NCI-H748 treated with DMSO at 0.1 percent for 48 hours (cell line): ENCODE results near the gene B4GAT1.
A peak's percentile ranks its signal among the peaks of the same experiment; 100 is the strongest.

Source experiments
- DNase-seq: peaks from one replicate; lab custom pipeline; 2025; lab: John Stamatoyannopoulos, UW

Gene B4GAT1

DNA sequence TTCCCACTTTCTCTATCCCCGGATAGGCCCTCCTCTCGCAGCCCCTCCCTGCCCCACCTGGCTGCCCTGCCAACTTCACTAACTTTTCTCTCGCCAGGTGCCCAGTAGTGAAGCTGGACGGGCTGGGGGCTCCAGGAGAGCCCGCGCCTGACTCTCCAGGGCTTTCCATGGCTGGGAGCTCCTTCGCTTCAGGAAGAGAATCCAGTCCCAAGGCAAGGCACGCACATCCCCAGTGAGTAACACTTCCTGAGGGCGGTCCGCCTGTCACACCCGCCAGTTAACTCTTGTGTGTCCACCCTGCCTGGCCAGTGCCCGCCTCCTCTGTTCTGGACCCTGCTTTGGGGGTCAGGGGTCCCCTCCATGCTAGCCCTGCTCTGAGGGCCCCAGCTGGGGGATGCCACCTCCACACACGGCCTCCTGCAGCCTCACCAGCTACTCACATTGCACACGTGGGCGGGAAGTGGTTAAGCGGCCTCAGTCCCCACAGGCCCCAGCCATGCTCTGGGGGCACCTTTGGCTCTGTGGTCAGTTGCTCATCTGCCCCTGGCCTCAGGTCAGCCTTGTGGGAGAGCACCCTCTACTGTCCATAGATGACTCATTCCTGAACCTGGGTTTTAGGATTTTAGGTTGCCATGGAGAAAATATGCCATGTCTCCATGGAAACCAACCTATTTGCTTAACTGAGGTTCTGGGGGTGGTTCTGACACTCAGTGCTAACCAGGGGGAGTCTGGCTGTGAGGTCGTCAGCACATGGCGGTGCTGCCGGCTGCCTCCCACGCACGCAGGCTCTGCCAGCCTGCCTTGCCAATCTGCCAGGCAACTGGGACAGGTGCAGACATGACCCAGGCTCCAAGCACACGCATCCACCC, 11.0 kb downstream of the B4GAT1 start, which contains the start of gene RIN1:
Gene RIN1, minus strand, starts transcription at position 201 of the 869 bp plus-strand sequence. Its CDS starts 32 bp downstream, at position 169.
- no peak for DNase-seq

DNA sequence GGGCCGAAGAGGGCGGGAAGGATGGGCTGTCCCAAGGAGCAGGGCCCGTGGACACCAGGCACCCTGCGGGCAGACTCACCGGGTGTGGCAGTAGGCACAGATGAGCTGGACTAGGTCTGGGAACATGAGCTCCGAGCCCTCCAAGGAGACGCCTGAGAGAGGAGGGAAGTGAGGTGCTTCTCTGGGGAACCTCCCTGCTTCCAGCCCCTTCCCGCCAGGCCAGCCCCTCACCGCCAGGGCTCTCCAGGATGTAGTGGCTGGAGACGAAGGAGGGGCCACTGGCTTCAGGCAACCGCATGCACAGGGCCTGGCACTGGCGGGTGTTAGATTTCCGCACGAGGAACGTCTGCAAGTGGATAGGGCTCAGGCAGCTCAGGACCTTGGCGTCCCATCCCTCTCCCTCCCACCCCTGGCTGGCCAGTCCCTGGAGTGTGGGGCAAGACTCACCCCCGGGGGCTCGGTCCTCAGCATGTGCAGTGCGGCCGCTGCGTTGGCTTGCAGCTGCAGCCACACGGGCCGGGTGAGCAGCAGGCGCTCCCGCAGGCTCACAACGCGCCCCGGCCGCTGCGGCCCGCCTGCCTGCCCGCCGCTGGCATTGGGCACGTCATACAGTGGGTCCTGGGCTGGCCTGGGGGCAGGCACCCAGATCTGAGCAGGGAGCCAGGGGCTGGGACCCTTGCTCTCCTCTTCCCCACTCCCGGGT, 11.7 kb downstream of the B4GAT1 start:
- DNase-seq: no peak

- DNase-seq: no peak
Observed at GRCh38 chr11:66334605-66335442, 12.6 kb downstream of the B4GAT1 start.

DNA sequence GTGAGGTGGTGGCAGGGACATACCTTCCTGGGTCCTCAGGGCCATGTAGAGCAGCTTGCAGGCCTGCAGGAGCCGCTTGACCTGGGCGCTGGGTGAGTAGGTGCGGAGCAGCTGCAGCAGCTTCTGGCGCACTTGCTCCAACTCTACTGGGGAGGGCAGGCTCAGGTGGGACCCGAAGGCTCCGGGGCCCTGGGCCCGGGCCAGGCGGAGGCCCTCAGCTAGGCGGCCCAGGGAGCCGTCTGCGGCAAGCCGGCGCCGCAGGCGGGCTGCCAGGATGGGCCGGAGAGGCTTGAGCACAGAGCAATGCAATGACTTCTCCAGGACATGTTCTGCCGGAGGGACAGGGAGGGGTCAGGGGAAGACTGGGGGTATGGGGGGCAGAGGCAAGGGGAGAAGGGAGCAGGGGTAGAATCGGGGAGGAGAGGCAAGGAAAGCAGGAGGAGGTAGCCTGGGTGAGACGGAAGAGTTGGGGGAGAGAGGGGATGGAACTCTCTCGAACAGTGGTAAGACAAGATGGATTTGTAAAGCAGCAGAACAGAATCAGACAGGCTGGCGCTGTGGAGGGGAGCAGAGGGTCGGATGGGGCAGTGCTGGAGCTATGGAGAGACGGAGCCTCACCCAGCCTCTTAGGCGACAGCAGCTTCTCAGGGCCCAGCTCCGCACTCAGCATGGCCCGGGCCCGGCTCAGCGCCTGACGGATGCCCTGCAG, 13.4 kb downstream of the B4GAT1 start:
- DNase-seq: no peak

DNA sequence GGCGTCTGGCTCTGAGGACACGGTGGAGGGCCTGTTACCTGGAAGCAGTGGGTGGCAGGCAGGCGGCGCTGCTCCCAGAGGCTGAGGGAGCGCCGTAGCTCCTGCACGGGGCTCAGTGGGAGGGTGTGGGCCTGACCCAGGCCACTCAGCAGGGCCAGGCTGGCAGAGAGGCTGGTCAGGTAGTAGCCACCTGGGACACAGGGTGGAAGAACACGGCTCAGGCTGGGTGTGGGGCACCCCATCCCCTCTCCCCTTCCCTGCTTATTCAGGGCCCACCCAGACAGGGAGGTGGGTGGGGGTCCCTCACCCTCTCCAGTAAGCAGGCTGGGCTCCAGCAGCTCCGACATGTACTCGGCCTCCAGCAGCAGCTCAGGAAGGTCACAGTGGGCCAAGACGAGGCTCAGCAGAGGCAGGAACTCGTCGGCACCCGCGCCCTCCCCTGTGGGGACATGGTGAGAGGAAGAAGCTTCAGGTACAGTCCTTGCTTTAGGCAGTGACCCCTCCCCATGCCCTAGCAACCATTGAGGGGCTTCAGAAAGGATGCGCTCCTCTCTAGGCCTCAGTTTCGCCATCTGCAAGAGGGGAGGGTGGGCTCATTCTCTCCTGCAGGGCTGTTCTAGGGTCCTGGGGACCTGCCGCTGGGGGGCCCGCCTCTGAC, 14.1 kb downstream of the B4GAT1 start:
- DNase-seq: no peak

DNA sequence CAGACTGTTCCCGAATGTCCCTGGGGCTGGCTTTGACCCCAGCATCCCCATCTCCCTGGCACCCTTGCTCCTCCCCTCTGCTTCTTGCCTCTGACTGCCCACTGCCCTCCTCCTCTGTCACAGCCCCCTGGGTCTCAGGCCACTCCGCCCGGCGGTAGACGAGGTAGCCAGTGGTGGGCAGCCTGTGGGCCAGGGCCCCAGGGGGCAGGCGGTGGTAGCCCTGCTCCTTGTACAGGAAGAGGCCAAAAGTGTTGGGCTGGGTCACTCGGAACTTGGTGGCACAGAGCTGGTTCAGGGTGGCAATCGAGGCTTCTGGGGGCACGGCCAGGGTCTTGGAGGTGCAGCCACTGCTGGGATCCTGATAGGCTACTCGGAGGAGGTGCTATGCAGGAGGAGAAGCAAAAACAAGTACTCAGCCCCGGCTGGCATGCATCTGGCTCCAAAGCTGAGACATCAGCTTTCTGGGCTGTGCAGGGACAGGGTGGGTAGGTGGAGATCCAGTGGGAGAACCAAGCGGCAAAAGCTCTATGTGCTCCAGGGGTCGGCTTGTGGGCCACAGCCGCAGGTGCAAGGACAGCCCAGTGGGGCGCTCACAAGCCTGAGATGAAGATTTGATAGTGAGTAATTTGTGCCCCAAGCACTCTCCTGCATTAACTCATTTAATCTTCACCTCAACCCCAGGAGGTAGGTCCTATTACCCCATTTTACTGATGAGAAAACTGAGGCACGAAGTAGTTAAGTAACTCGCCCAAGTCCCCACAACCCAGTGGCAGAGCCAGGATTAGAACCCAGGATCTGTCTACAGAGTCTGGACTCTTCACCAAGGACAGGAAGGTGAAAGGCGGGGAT, 14.8 kb downstream of the B4GAT1 start:
- no peak for DNase-seq

DNA sequence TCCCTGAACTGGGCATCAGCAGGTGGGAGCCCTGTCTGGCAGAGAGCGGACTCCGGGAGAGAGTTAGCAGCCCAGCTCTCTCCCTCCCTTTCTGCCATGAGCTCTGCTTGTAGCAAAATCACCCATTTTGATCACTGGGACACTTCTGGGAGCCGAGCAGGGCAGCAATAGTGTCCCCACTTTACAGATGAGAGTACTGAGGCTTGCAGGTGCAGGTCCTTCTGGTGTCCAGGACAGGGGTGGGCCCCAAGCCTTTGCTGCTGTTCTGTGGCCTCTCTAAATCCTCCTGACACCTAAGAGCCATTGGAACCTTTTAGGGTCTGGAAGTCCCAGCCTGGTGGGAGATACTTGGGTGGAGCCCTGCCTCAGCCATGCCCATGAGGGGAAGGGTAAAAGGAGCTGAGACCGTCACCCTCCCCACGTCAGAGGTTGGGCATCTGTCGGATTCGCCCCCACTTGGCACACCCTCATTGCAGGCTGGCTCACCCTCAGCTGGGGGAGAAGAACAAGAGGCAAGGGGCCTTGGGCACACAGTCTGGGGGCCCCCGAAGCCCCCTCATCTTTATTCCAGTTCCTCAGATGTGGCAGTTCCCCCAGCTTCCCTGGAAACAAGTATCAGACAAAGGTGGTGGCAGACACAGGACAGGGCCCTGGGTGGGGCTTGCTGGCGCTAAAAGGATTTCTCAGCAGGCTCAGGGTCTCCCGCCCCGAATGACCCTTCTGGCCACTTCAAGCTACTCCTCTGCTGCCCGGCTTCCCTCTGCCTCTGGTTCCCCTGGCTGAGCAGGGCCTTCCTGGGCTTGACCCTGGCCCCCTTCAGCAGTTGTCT, 15.7 kb downstream of the B4GAT1 start:
- DNase-seq: no peak

DNA sequence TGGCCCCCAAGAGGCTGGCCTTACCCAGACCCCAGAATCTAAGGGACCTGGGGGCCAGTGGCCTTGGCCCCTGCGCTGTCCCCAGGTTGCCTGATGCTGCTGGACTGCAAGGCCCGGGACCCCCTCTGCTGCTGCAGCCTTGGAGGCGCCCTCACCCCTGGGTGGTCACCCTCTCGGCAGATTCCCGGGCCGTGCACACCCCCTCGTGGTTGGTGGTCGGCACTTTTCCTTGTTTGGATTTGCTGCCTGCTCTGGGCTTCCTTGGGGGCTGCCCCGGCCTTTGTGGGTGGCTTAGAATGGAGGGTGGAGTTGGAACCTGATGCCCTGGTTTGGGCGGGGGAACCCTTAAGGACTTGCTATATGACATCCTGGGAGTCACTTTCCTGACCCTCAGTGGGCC, 16.5 kb downstream of the B4GAT1 start:
- no peak for DNase-seq

GRCh38 chr11:66329165-66329673, 18.2 kb downstream of the B4GAT1 start:
- DNase-seq: no peak

- DNase-seq: peak; percentile 34
Observed at GRCh38 chr11:66328302-66329144, 18.9 kb downstream of the B4GAT1 start.

DNA sequence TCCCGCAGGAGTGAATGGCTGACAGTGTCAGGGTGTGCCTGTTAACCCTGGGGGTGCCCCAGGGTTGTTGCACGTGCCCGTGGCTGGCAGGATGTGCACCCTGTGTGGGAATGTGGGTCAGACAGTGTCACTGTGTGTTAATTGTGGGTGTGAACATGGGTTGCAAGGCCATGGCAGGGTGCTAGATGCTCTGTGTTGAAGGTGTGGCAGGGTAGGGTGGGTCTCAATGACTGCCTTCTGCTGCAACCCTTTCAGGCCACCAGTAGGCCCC, 19.5 kb downstream of the B4GAT1 start:
- DNase-seq: no peak

GRCh38 chr11:66327171-66328030, 20.0 kb downstream of the B4GAT1 start:
- DNase-seq: no peak

DNA sequence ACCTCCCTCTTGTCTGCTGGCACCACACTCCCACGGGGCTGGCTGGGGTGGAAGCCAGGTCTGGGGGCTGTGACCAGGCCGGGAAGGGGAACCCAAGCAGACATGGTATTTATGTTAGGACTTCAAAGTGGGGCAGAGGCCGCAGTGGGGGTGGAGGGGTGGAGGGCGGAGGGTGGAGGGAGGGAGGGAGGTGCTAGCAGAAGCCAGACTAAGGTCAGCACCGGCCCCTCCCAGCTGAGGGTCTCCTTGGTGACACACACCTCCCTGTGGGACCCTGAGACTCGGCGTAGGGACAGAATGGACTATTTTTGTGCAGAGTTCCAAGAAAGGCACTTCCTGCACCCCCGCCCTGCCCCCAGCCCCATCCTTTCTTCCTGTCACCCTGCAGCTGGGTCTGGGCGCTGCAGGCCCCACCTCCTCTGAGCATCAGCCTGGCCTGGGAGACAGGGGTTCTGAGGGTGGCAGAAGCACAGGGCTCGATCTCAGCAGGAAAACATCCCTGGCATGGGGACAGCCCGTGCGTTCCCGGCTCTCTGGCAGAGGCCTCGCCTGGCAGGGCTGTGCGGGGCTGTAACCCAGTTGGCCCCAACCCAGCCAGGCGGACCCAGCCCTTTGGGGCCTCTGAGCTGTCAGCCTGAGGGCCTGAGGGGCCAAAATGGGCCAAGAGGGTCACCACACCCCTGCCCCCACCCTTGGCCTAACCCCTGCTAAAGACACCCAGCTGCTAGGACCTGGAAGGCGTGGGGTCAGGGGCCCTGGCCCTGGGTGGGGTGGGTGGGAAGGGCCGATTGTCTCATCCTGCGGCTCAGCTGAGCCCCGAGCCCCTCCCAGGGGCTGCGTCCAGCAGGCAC, 20.9 kb downstream of the B4GAT1 start:
- no peak for DNase-seq

- DNase-seq: no peak
Observed at GRCh38 chr11:66325263-66325671, 22.2 kb downstream of the B4GAT1 start.

- no peak for DNase-seq
Observed at GRCh38 chr11:66324664-66325063, 22.8 kb downstream of the B4GAT1 start.

DNA sequence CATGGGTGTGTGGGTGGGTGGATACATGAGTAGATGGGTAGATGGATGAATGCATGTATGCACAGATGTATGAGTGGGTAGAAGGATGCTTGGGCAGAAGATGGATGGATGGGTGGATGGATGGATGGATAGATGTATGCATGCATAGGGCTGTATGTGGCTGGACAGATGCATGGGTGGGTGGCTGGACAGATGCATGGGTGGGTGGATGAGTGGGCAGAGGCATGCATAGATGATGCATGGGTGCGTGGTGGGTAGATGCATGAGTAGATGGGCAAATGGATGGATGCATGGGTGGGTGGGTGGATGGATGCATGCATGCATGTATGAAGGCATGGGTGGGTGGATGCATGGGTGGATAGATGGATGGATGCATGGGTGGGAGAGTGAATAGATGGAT, 23.7 kb downstream of the B4GAT1 start:
- no peak for DNase-seq
